Prostate gland (tissue), 2 donors: Measurements from ENCODE around the gene UST.

Source experiments
- POLR2A ChIP-seq: fragments of 450-650 bp; IDR thresholded peaks from one replicate; pipeline ENCODE4 v1.6.1; 2016; ENCODE audit warnings: antibody characterized with exemption, mild to moderate bottlenecking
- TF ChIP-seq, protein P1 (sequence below), 4 experiments: fragments of 200-600 bp in 2 of 4; fragments of 450-650 bp in 2 of 4; sonication (generic) in 2 of 4; IDR thresholded peaks; 1 replicate in 3 of 4; 2 replicates in 1 of 4; pipeline ENCODE4 v1.5.1; 2016 to 2019; ENCODE audit warnings: antibody characterized with exemption in 4 of 4, mild to moderate bottlenecking in 2 of 4, moderate library complexity in 2 of 4

DNA sequence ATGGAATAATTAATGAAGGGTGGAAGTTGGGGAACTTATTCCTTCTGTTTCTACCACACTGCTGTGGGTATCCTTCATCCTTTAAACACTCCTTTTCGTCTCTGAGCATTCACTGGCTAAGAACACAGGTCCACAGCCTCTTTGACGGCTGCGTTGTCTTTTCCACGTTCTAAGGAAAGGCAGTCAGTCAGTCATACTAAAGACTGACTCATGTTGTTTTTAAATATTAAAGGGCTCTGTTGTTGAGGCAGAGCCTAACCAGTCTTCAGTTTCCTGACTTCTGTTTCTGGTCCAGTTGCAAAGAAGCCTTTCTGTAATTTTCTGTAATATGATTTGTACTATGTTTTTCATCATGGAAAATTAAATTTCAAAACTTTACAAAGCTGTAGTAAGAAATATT lies 48.0 kb downstream of the UST start:
- TF ChIP-seq, protein P1, sequence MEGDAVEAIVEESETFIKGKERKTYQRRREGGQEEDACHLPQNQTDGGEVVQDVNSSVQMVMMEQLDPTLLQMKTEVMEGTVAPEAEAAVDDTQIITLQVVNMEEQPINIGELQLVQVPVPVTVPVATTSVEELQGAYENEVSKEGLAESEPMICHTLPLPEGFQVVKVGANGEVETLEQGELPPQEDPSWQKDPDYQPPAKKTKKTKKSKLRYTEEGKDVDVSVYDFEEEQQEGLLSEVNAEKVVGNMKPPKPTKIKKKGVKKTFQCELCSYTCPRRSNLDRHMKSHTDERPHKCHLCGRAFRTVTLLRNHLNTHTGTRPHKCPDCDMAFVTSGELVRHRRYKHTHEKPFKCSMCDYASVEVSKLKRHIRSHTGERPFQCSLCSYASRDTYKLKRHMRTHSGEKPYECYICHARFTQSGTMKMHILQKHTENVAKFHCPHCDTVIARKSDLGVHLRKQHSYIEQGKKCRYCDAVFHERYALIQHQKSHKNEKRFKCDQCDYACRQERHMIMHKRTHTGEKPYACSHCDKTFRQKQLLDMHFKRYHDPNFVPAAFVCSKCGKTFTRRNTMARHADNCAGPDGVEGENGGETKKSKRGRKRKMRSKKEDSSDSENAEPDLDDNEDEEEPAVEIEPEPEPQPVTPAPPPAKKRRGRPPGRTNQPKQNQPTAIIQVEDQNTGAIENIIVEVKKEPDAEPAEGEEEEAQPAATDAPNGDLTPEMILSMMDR (IDR thresholded peaks at IDR 0.05) = no peak
- no peak for TF ChIP-seq POLR2A
